Neural crest cell (in vitro differentiated cells): Measurements from ENCODE around the gene SLFN11. TPM values are rescaled to one million over a fixed set of nuclear protein-coding genes. Genes with fewer than 3 reads are reported as not detected.
"Not testable (repeated sequence)": the region's sequence is repeated elsewhere in the genome, so short reads cannot be mapped to it uniquely, and the experiment has no call there.

ENCODE experiments used
- DNase-seq: peaks from one replicate; pipeline ENCODE4 v3.0.0; 2021; ENCODE audit warnings: low read depth, mixed read lengths, low spot score
- H3K27ac Mint-ChIP-seq: one replicate; pipeline ENCODE4 v1.8.0; 2021; ENCODE audit warnings: mild to moderate bottlenecking, mixed read lengths; ENCODE audit not compliant: unreplicated experiment
- H3K27me3 Mint-ChIP-seq: 2 replicates; pipeline ENCODE4 v1.8.0; 2021; ENCODE audit warnings: low read depth, mild to moderate bottlenecking, mixed read lengths
- H3K36me3 Mint-ChIP-seq: 2 replicates; pipeline ENCODE4 v1.8.0; 2021; ENCODE audit warnings: low read depth, mild to moderate bottlenecking, mixed read lengths
- H3K4me1 Mint-ChIP-seq: 2 replicates; pipeline ENCODE4 v1.8.0; 2021; ENCODE audit warnings: mixed read lengths
- H3K4me3 Mint-ChIP-seq: one replicate; pipeline ENCODE4 v1.8.0; 2021; ENCODE audit warnings: mild to moderate bottlenecking, mixed read lengths
- H3K9me3 Mint-ChIP-seq: 2 replicates; pipeline ENCODE4 v1.8.0; 2021; ENCODE audit warnings: mixed read lengths
- total RNA-seq: library from RNA; stranded (reverse); gene quantifications from 2 replicates; pipeline ENCODE4 v1.2.1, GENCODE V29; 2021
- TF ChIP-seq, protein P1 (sequence below): fragments of 200-600 bp; sonication (generic); conservative IDR thresholded peaks from 2 replicates; pipeline ENCODE4 v1.5.0; 2021; ENCODE audit warnings: antibody characterized with exemption, mild to moderate bottlenecking

The SLFN11 gene
- total RNA-seq, 1 donor from 2014 or later: 17.6 TPM

DNA sequence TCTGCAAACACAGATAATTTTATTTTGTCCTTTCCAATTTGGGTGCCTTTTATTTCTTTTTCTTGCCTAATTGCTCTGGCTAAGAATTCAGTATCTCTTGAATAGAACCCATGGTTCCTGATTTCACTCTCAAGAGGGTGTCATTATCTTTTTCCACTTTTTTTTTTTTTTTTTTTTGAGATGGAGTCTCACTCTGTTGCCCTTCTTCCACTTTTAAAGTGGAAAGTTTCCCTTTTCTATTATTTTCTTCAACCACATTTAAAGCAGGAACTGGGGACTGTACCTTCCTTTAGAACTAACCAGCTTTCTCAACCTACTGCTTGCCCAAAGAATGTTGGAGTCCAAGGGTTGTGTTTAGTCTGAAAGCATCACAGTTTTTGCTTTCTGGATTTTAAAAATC, 31.1 kb downstream of the SLFN11 start:
- DNase-seq: no peak
- Mint-ChIP-seq H3K9me3 (peaks cover 10% of the 10 kb centered on the region), H3K4me1 (no peaks in the 10 kb centered on the region), H3K4me3 (no peak overlapping the region), H3K36me3 (no peaks in the 10 kb centered on the region), H3K27me3 (peaks cover 60% of the 10 kb centered on the region), H3K27ac (no peak overlapping the region)
- TF ChIP-seq, protein P1, sequence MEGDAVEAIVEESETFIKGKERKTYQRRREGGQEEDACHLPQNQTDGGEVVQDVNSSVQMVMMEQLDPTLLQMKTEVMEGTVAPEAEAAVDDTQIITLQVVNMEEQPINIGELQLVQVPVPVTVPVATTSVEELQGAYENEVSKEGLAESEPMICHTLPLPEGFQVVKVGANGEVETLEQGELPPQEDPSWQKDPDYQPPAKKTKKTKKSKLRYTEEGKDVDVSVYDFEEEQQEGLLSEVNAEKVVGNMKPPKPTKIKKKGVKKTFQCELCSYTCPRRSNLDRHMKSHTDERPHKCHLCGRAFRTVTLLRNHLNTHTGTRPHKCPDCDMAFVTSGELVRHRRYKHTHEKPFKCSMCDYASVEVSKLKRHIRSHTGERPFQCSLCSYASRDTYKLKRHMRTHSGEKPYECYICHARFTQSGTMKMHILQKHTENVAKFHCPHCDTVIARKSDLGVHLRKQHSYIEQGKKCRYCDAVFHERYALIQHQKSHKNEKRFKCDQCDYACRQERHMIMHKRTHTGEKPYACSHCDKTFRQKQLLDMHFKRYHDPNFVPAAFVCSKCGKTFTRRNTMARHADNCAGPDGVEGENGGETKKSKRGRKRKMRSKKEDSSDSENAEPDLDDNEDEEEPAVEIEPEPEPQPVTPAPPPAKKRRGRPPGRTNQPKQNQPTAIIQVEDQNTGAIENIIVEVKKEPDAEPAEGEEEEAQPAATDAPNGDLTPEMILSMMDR: no peak

DNA sequence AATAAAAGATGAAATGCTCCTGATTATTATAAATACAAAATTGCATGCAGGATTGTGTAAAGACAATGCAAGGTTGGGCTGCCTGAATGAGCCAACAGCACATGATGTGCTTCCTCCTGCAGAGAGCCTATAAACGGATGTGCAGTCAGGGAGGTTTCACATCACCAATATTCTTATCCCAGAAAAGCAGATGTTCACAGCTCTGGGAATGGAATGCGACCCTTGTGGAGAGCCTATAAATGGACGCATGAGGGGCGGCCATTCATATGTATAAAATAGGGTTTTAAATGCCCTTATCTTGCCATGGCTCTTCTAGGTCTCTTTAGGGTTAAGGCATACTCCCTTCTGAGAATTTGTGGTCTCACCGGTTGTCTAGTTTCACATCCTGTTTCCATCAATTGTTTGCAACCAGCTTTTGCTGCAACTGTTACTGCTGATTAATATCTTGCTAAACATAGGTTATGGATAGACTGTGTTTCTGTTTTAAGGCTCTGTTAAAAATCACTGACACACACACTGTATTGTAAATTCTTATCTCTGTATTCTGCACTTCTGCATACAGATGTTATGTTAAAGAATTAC, 31.9 kb downstream of the SLFN11 start:
- TF ChIP-seq, protein P1: no peak
- H3K36me3 Mint-ChIP-seq: no peaks in the 10 kb centered on the region
- no peak for DNase-seq
- H3K4me1 Mint-ChIP-seq: no peaks in the 10 kb centered on the region
- H3K4me3 Mint-ChIP-seq: no peak overlapping the region
- no peak overlapping the region for H3K27ac Mint-ChIP-seq
- H3K27me3 Mint-ChIP-seq: peaks cover 53% of the 10 kb centered on the region
- H3K9me3 Mint-ChIP-seq: peaks cover 10% of the 10 kb centered on the region

DNA sequence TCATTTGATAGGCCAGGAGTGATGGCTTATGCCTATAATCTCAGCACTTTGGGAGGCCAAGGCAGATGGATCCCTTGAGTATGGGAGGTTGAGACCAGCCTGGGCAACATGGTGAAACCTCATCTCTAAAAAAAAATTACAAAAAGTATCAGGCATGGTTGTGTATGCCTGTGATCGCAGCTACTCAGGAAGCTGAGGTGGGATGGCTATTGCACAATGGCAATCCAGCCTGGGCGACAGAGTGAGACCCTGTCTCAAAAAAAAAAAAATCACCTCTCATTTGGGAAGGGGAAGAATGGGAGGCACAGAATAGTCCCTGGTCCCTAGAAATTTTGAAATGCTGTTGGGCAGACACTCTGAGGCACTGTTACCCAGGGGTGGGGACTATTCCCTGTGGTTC, 35.2 kb downstream of the SLFN11 start:
- no peak for DNase-seq
- H3K4me1 Mint-ChIP-seq: no peaks in the 10 kb centered on the region
- TF ChIP-seq, protein P1: no peak
- H3K27ac Mint-ChIP-seq: no peak overlapping the region
- peaks cover 34% of the 10 kb centered on the region for H3K27me3 Mint-ChIP-seq
- no peaks in the 10 kb centered on the region for H3K36me3 Mint-ChIP-seq
- H3K4me3 Mint-ChIP-seq: no peak overlapping the region
- H3K9me3 Mint-ChIP-seq: peaks cover 10% of the 10 kb centered on the region

DNA sequence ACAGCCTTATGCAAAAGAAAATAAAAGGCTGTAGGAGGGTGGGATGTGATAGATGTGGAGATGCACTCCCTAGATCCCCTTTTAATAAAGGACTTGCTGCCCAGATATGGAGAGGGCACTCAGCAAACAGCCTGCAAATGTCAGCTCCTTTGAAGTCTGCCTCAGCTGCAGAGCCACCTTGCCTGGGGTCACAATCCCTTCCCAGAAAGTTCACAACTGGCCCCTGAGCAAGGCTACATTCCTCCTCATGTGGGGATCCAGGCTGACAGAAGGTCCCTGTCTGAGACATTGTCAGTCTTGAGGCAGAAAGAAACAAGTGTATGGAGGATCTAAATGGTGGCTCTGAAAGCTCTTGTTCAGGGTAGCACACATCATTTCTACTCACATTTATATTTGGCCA, 36.1 kb downstream of the SLFN11 start:
- H3K4me3 Mint-ChIP-seq: no peak overlapping the region
- H3K27ac Mint-ChIP-seq: no peak overlapping the region
- no peak for DNase-seq
- H3K4me1 Mint-ChIP-seq: no peaks in the 10 kb centered on the region
- TF ChIP-seq, protein P1: no peak
- H3K27me3 Mint-ChIP-seq: peaks cover 28% of the 10 kb centered on the region
- no peaks in the 10 kb centered on the region for H3K36me3 Mint-ChIP-seq
- peaks cover 10% of the 10 kb centered on the region for H3K9me3 Mint-ChIP-seq

DNA sequence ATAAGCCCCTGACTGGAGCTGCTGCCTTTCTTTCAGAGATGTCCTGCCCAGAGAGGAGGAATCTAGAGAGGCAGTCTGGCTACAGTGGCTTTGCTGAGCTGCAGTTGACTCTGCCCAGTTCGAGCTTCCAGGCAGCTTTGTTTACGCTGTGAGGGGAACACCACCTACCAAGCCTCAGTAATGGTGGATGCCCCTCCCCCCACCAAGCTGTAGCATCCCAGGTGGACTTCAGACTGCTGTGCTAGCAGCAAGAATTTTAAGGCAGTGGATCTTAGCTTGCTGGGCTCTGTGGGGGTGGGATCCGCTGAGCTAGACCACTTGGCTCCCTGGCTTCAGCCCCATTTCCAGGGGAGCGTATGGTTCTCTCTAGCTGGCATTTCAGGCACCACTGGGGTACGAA, 39.8 kb downstream of the SLFN11 start:
- H3K4me3 Mint-ChIP-seq, DNase-seq, H3K4me1 Mint-ChIP-seq, H3K27ac Mint-ChIP-seq, H3K36me3 Mint-ChIP-seq, H3K9me3 Mint-ChIP-seq: not testable (repeated sequence)
- H3K27me3 Mint-ChIP-seq: peaks cover 47% of the 10 kb centered on the region

DNA sequence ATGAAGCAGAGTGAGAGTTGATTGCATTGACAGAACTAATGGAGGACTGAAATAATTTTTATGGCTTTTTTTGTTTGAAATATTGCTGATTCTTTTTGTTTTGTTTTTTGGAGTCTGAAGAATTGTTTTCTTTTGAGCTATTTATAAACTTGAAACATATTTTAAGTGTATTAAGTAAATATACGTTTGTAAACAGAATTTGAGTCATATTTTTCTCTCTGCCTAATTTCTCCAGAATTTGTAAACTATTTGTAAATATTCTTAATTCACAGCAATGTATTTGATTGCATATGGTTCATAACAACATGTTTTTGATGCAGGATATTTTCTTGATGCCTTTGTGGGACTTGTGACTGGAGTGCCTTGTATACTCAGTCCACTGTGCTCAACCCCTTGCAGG, 50.7 kb downstream of the SLFN11 start:
- TF ChIP-seq, protein P1: no peak

More for the DNA sequence above, 50.7 kb downstream of the SLFN11 start:
- DNase-seq: no peak
- Mint-ChIP-seq H3K4me1 (no peaks in the 10 kb centered on the region), H3K4me3 (no peak overlapping the region), H3K27ac (no peak overlapping the region), H3K27me3 (peaks cover 41% of the 10 kb centered on the region), H3K9me3 (peaks cover 17% of the 10 kb centered on the region), H3K36me3 (peaks cover 6% of the 10 kb centered on the region)
